H9 (cell line): ENCODE measurements around the gene DPM3. TPM values are rescaled to one million over a fixed set of nuclear protein-coding genes. Genes with fewer than 3 reads are reported as not detected.

ENCODE experiments used
- DNase-seq: peaks from one replicate; pipeline ENCODE4 v3.0.0-alpha.2; 2017
- H2AFZ ChIP-seq: one replicate; pipeline ENCODE4 v1.6.1; 2013; ENCODE audit warnings: mild to moderate bottlenecking, low read length, control low read depth, moderate library complexity
- H2AK5ac ChIP-seq: 2 replicates; pipeline ENCODE4 v1.6.1; 2013; ENCODE audit warnings: low read length, control low read depth, mixed read lengths; ENCODE audit not compliant: insufficient read length
- H2BK120ac ChIP-seq: one replicate; pipeline ENCODE4 v1.6.1; 2013; ENCODE audit warnings: low read depth, mild to moderate bottlenecking, low read length, control low read depth, inconsistent platforms; ENCODE audit not compliant: poor library complexity, severe bottlenecking
- H2BK12ac ChIP-seq: 2 replicates; pipeline ENCODE4 v1.6.1; 2013; ENCODE audit warnings: low read length, control low read depth, mixed read lengths, low read depth; ENCODE audit not compliant: insufficient read length
- H2BK15ac ChIP-seq: 2 replicates; pipeline ENCODE4 v1.6.1; 2013; ENCODE audit warnings: low read depth, low read length, control low read depth
- H2BK20ac ChIP-seq: one replicate; pipeline ENCODE4 v1.6.1; 2013; ENCODE audit warnings: low read depth, mild to moderate bottlenecking, low read length, control low read depth, inconsistent platforms; ENCODE audit not compliant: poor library complexity, severe bottlenecking
- H2BK5ac ChIP-seq: 2 replicates; pipeline ENCODE4 v1.6.1; 2013; ENCODE audit warnings: low read length, control low read depth, mixed read lengths; ENCODE audit not compliant: insufficient read length
- H3K14ac ChIP-seq: 2 replicates; pipeline ENCODE4 v1.6.1; 2013; ENCODE audit warnings: low read length, control low read depth; ENCODE audit not compliant: insufficient read depth
- H3K18ac ChIP-seq: 2 replicates; pipeline ENCODE4 v1.6.1; 2013; ENCODE audit warnings: low read depth, mild to moderate bottlenecking, mixed read lengths, low read length, control low read depth; ENCODE audit not compliant: insufficient read length
- H3K23ac ChIP-seq: 2 replicates; pipeline ENCODE4 v1.6.1; 2013; ENCODE audit warnings: low read length, control low read depth, mixed read lengths, low read depth; ENCODE audit not compliant: insufficient read length
- H3K23me2 ChIP-seq: 2 replicates; pipeline ENCODE4 v1.6.1; 2013; ENCODE audit warnings: low read depth, mild to moderate bottlenecking, mixed read lengths, low read length, control low read depth; ENCODE audit not compliant: insufficient read length, poor library complexity, severe bottlenecking
- H3K27ac ChIP-seq: 2 replicates; pipeline ENCODE4 v1.5.1; 2013; ENCODE audit warnings: low read length, control low read depth, mixed read lengths, low read depth; ENCODE audit not compliant: insufficient read length
- H3K27me3 ChIP-seq: 2 replicates; pipeline ENCODE4 v1.6.1; 2013; ENCODE audit warnings: low read length, control low read depth, inconsistent platforms; ENCODE audit not compliant: insufficient read depth
- H3K4ac ChIP-seq: 2 replicates; pipeline ENCODE4 v1.6.1; 2013; ENCODE audit warnings: low read depth, mild to moderate bottlenecking, control low read depth, inconsistent platforms, low read length, moderate library complexity
- H3K4me1 ChIP-seq: 2 replicates; pipeline ENCODE4 v1.6.1; 2013; ENCODE audit warnings: low read length, control low read depth, inconsistent platforms; ENCODE audit not compliant: insufficient read depth
- H3K4me2 ChIP-seq: 2 replicates; pipeline ENCODE4 v1.6.1; 2013; ENCODE audit warnings: low read length, control low read depth, mixed read lengths; ENCODE audit not compliant: insufficient read length, insufficient read depth
- H3K56ac ChIP-seq: 2 replicates; pipeline ENCODE4 v1.6.1; 2013; ENCODE audit warnings: low read depth, mild to moderate bottlenecking, mixed read lengths, low read length, control low read depth; ENCODE audit not compliant: insufficient read length
- H3K79me1 ChIP-seq: 2 replicates; pipeline ENCODE4 v1.6.1; 2013; ENCODE audit warnings: low read depth, mild to moderate bottlenecking, moderate library complexity, low read length, control low read depth, inconsistent platforms; ENCODE audit not compliant: insufficient read depth, poor library complexity, severe bottlenecking
- H3K79me2 ChIP-seq: 2 replicates; pipeline ENCODE4 v1.6.1; 2013; ENCODE audit warnings: low read length, control low read depth, inconsistent platforms; ENCODE audit not compliant: insufficient read depth
- H3K9ac ChIP-seq: 2 replicates; pipeline ENCODE4 v1.6.1; 2013; ENCODE audit warnings: low read length, control low read depth, mixed read lengths; ENCODE audit not compliant: insufficient read length; ENCODE audit errors: extremely low read depth
- H3K9me3 ChIP-seq: one replicate; pipeline ENCODE4 v1.6.1; 2013; ENCODE audit warnings: low read depth, low read length, inconsistent platforms; ENCODE audit not compliant: control insufficient read depth
- H3T11ph ChIP-seq: one replicate; pipeline ENCODE4 v1.6.1; 2013; ENCODE audit warnings: mild to moderate bottlenecking, low read length, control low read depth, inconsistent platforms
- H4K20me1 ChIP-seq: one replicate; pipeline ENCODE4 v1.6.1; 2013; ENCODE audit not compliant: control insufficient read depth, insufficient read length, insufficient read depth
- H4K5ac ChIP-seq: 2 replicates; pipeline ENCODE4 v1.6.1; 2013; ENCODE audit warnings: low read depth, mild to moderate bottlenecking, mixed read lengths, low read length, control low read depth; ENCODE audit not compliant: insufficient read length
- H4K8ac ChIP-seq: replicated peaks from 2 replicates; pipeline ENCODE4 v1.6.1; 2013; ENCODE audit warnings: low read length, control low read depth, mixed read lengths, low read depth; ENCODE audit not compliant: insufficient read length
- H4K91ac ChIP-seq: 2 replicates; pipeline ENCODE4 v1.6.1; 2013; ENCODE audit warnings: low read depth, mild to moderate bottlenecking, moderate library complexity, mixed read lengths, low read length, control low read depth; ENCODE audit not compliant: insufficient read length
- H3K27ac Mint-ChIP-seq, 3 experiments: 2 replicates in 2 of 3; 3 replicates in 1 of 3; pipeline ENCODE4 v1.8.0; 2020 to 2021; ENCODE audit warnings: mixed read lengths in 3 of 3, mild to moderate bottlenecking in 1 of 3, moderate library complexity in 1 of 3
- H3K27me3 Mint-ChIP-seq: 2 replicates; pipeline ENCODE4 v1.8.0; 2021; ENCODE audit warnings: low read depth, mild to moderate bottlenecking, moderate library complexity, mixed read lengths
- H3K36me3 Mint-ChIP-seq, 3 experiments: 2 replicates in 2 of 3; 3 replicates in 1 of 3; pipeline ENCODE4 v1.8.0; 2020 to 2021; ENCODE audit warnings: low read depth in 3 of 3, mixed read lengths in 3 of 3; ENCODE audit not compliant: insufficient read depth in 1 of 3
- H3K4me1 Mint-ChIP-seq, 2 experiments: 2 replicates each; pipeline ENCODE4 v1.8.0; 2020; ENCODE audit warnings: mixed read lengths in 2 of 2
- H3K4me3 Mint-ChIP-seq, 2 experiments: 2 replicates in 1 of 2; 3 replicates in 1 of 2; pipeline ENCODE4 v1.8.0; 2020 to 2021; ENCODE audit warnings: mild to moderate bottlenecking in 2 of 2, mixed read lengths in 2 of 2, moderate library complexity in 1 of 2
- H3K9me3 Mint-ChIP-seq, 2 experiments: 2 replicates in 1 of 2; 3 replicates in 1 of 2; pipeline ENCODE4 v1.8.0; 2020; ENCODE audit warnings: mild to moderate bottlenecking in 2 of 2, mixed read lengths in 2 of 2, moderate library complexity in 1 of 2
- CTCF ChIP-seq: fragments of 200-600 bp; sonication (generic); conservative IDR thresholded peaks from 3 replicates; pipeline ENCODE4 v1.8.0; 2021; ENCODE audit warnings: antibody characterized with exemption, mild to moderate bottlenecking
- WGBS: extraction: QIAGEN DNeasy Blood & Tissue Kit; methylation state at CpG from one replicate; pipeline ENCODE4 v1.1.7; 2013; ENCODE audit warnings: missing lambda C conversion rate, low lambda C conversion rate, mixed read lengths; ENCODE audit not compliant: insufficient read length; ENCODE audit errors: extremely low coverage; 5-methylcytosine and 5-hydroxymethylcytosine counted together
- total RNA-seq: library from RNA; stranded (reverse); gene quantifications from 2 replicates; pipeline ENCODE4 v1.2.1, GENCODE V29; 2021

Gene DPM3
- total RNA-seq, 1 experiment from 2014 or later, result 48.5 TPM

- Histone ChIP-seq H3K9ac (peak within 1 kb of the TSS; percentile 76), H3K9me3 (no peaks in the 10 kb centered on the region), H3K18ac (peak within 1 kb of the TSS; percentile 43), H2BK20ac (no peak within 1 kb of the TSS), H4K8ac (no peak within 1 kb of the TSS), H2AFZ (no peak within 1 kb of the TSS), H3K23ac (no peak within 1 kb of the TSS), H4K5ac (no peak within 1 kb of the TSS), H3K14ac (peak within 1 kb of the TSS; percentile 40; the same call in 1 of the 2 replicates), H3K79me1 (no peaks in the 10 kb centered on the region), H3T11ph (no peak within 1 kb of the TSS), H3K4me2 (peak within 1 kb of the TSS; percentile 75), H2BK5ac (no peak within 1 kb of the TSS), H3K27ac (no peak within 1 kb of the TSS), H3K79me2 (no peaks in the 10 kb centered on the region; the same call in 1 of the 2 replicates), H2BK12ac (no peak within 1 kb of the TSS), H2BK15ac (no peak within 1 kb of the TSS), H3K4me1 (no peaks in the 10 kb centered on the region), H4K91ac (no peak within 1 kb of the TSS), H2AK5ac (no peak within 1 kb of the TSS), H4K20me1 (no peaks in the 10 kb centered on the region), H3K56ac (no peak within 1 kb of the TSS), H3K23me2 (peaks cover 18% of the 10 kb centered on the region), H2BK120ac (no peak within 1 kb of the TSS), H3K4ac (no peak within 1 kb of the TSS), H3K27me3 (no peaks in the 10 kb centered on the region)
- H3K27me3 Mint-ChIP-seq, result no peaks in the 10 kb centered on the region; the same call in none of the 2 replicates
- peak; percentile 94 for TF ChIP-seq CTCF
- DNase-seq, result peak; percentile 97
- no peaks in the 10 kb centered on the region for H3K9me3 Mint-ChIP-seq
- no CpG with 5 or more reads among the region's 57 CpGs for WGBS
- H3K36me3 Mint-ChIP-seq, result peaks cover 14 to 41% (median 32%) of the 10 kb centered on the region in 3 experiments
- H3K27ac Mint-ChIP-seq, result peak within 1 kb of the TSS; percentile 93 to 95 (median 95)
- H3K4me3 Mint-ChIP-seq, result peak within 1 kb of the TSS; percentile 92 to 97
- H3K4me1 Mint-ChIP-seq, result peaks cover 23 to 37% of the 10 kb centered on the region in 2 experiments
These were observed 32.6 kb upstream of the DPM3 start, which contains the start of gene KRTCAP2 for GRCh38 chr1:155172732-155173477. TSS of gene KRTCAP2 (minus strand) at chr1:155173304. CDS start at chr1:155173224, 80 bp downstream.
